ENCODE results near the gene VSTM2B. TPM values are rescaled to one million over a fixed set of nuclear protein-coding genes. Genes with fewer than 3 reads are reported as not detected.

Gene VSTM2B
- polyA plus RNA-seq, 1 of the 3 experiments (the other 2 are of a cell fraction) = not detected

DNA sequence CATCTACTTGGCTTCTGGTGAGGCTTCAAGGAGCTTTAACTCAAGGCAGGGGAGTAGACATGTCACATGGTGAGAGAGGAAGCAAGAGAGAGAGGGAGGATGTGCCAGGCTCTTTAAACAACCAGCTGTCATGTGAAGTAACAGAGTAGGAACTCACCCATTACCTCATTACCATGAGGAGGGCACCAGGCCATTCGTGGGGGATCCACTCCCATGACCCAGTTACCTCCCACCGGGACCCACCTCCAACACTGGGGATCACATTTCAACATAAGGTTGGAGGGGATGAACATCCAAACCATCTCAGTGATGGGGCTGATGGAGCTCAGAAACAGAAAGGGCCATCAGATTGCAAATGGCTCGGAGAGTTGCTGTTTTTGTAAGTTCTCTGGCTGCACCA is 12.9 kb downstream of the VSTM2B start:
- H3K27ac ChIP-seq (ENCODE audit: low read depth in 2 of 2, low read length in 1 of 2) = no peak overlapping the region
- H3K79me2 ChIP-seq (ENCODE audit: insufficient read depth) = no peaks in the 10 kb centered on the region
- no peak for DNase-seq
- H4K20me1 ChIP-seq (ENCODE audit: insufficient read depth) = no peaks in the 10 kb centered on the region
- H3K27me3 ChIP-seq (ENCODE audit: insufficient read depth) = peaks cover 5% of the 10 kb centered on the region; the same call in 1 of the 2 replicates
- no peaks in the 10 kb centered on the region for H3K9me2 ChIP-seq
- H3K9me3 ChIP-seq = no peaks in the 10 kb centered on the region
- no peak overlapping the region for H3K4me2 ChIP-seq
- TF ChIP-seq EP300 (IDR thresholded peaks at IDR 0.05; ENCODE audit: borderline replicate concordance in 1 of 2, low read depth in 1 of 2, low read length in 1 of 2) (no peak), FOXJ3 (CRISPR knock-in tag; IDR thresholded peaks at IDR 0.05) (no peak), RXRA (IDR thresholded peaks at IDR 0.05; ENCODE audit: borderline replicate concordance, low read depth) (no peak), RAD21 (IDR thresholded peaks at IDR 0.05; ENCODE audit: low read length) (no peak), GATA2 (CRISPR knock-in tag; IDR thresholded peaks at IDR 0.05) (no peak)
- TF ChIP-seq, protein P1, sequence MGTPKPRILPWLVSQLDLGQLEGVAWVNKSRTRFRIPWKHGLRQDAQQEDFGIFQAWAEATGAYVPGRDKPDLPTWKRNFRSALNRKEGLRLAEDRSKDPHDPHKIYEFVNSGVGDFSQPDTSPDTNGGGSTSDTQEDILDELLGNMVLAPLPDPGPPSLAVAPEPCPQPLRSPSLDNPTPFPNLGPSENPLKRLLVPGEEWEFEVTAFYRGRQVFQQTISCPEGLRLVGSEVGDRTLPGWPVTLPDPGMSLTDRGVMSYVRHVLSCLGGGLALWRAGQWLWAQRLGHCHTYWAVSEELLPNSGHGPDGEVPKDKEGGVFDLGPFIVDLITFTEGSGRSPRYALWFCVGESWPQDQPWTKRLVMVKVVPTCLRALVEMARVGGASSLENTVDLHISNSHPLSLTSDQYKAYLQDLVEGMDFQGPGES (IDR thresholded peaks at IDR 0.05; ENCODE audit: low read depth, low read length) = no peak
- TF ChIP-seq, protein P2, sequence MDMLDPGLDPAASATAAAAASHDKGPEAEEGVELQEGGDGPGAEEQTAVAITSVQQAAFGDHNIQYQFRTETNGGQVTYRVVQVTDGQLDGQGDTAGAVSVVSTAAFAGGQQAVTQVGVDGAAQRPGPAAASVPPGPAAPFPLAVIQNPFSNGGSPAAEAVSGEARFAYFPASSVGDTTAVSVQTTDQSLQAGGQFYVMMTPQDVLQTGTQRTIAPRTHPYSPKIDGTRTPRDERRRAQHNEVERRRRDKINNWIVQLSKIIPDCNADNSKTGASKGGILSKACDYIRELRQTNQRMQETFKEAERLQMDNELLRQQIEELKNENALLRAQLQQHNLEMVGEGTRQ (IDR thresholded peaks at IDR 0.05; ENCODE audit: borderline replicate concordance, low read depth, low read length) = no peak
- TF ChIP-seq, protein P3, sequence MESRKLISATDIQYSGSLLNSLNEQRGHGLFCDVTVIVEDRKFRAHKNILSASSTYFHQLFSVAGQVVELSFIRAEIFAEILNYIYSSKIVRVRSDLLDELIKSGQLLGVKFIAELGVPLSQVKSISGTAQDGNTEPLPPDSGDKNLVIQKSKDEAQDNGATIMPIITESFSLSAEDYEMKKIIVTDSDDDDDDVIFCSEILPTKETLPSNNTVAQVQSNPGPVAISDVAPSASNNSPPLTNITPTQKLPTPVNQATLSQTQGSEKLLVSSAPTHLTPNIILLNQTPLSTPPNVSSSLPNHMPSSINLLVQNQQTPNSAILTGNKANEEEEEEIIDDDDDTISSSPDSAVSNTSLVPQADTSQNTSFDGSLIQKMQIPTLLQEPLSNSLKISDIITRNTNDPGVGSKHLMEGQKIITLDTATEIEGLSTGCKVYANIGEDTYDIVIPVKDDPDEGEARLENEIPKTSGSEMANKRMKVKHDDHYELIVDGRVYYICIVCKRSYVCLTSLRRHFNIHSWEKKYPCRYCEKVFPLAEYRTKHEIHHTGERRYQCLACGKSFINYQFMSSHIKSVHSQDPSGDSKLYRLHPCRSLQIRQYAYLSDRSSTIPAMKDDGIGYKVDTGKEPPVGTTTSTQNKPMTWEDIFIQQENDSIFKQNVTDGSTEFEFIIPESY (IDR thresholded peaks at IDR 0.05; ENCODE audit: borderline replicate concordance, low read depth) = no peak
- H3K4me3 ChIP-seq (ENCODE audit: low read depth in 2 of 2, low read length in 1 of 2) = no peak overlapping the region
- no peaks in the 10 kb centered on the region for H3K4me1 ChIP-seq (ENCODE audit: control insufficient read depth in 1 of 2, insufficient read depth in 2 of 2, low read depth in 1 of 2, low read length in 1 of 2)
- no peaks in the 10 kb centered on the region for H3F3A ChIP-seq (replicated peaks; ENCODE audit: insufficient read depth)
- no peak overlapping the region for H2AFZ ChIP-seq (ENCODE audit: low read depth)
- WGBS (ENCODE audit: low lambda C conversion rate) = 0% methylated on average over 3 of the region's 3 CpGs
- ChIA-PET POLR2A (no interaction called here), CTCF (interaction anchor here (5.4 kb wide), 1 partner anchor 10 kb away, joined by 47 read pairs; no protein-coding TSS in a partner anchor)
- H3K36me3 ChIP-seq (replicated peaks in 1 of 2; ENCODE audit: control insufficient read depth in 1 of 2, insufficient read depth in 2 of 2, low read length in 1 of 2) = no peaks in the 10 kb centered on the region
- no peak overlapping the region for H3K9ac ChIP-seq

DNA sequence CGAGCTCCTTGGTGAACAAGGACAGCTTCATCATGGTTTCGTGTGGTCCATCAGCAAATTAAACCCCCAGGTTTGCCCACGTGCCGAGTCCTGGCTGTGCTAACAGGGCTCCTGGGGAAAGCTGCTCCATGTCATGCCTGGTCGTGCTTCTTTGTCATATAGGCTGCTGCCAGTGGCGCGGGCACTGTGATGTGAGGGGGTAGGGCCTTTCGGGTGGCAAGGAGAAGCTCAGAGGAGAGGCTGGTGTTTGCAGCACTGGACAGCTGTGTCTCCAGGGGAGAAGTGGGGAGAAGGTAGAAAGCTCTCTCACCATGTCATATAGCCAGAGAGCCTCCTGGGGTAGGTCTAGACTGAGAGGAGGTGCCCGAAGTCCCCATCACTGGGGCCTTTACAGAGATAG is 13.3 kb downstream of the VSTM2B start:
- DNase-seq = no peak
- H4K20me1 ChIP-seq (ENCODE audit: insufficient read depth) = no peaks in the 10 kb centered on the region
- H3K9ac ChIP-seq = no peak overlapping the region
- no peak overlapping the region for H2AFZ ChIP-seq (ENCODE audit: low read depth)
- H3F3A ChIP-seq (replicated peaks; ENCODE audit: insufficient read depth) = no peaks in the 10 kb centered on the region
- no peaks in the 10 kb centered on the region for H3K36me3 ChIP-seq (replicated peaks in 1 of 2; ENCODE audit: control insufficient read depth in 1 of 2, insufficient read depth in 2 of 2, low read length in 1 of 2)
- H3K27ac ChIP-seq (ENCODE audit: low read depth in 2 of 2, low read length in 1 of 2) = no peak overlapping the region
- POLR2A ChIA-PET = no interaction called here
- no peaks in the 10 kb centered on the region for H3K9me2 ChIP-seq
- WGBS (ENCODE audit: low lambda C conversion rate) = 11% methylated on average over 9 of the region's 9 CpGs
- H3K4me2 ChIP-seq = no peak overlapping the region
- no peaks in the 10 kb centered on the region for H3K9me3 ChIP-seq
- H3K79me2 ChIP-seq (ENCODE audit: insufficient read depth) = no peaks in the 10 kb centered on the region
- no peak overlapping the region for H3K4me3 ChIP-seq (ENCODE audit: low read depth in 2 of 2, low read length in 1 of 2)
- CTCF ChIA-PET = interaction anchor here (5.4 kb wide), 1 partner anchor 11 kb away, joined by 47 read pairs; no protein-coding TSS in a partner anchor
- H3K4me1 ChIP-seq (ENCODE audit: control insufficient read depth in 1 of 2, insufficient read depth in 2 of 2, low read depth in 1 of 2, low read length in 1 of 2) = no peaks in the 10 kb centered on the region
- H3K27me3 ChIP-seq (ENCODE audit: insufficient read depth) = peaks cover 5% of the 10 kb centered on the region; the same call in 1 of the 2 replicates
- TF ChIP-seq, protein P1 (IDR thresholded peaks at IDR 0.05; ENCODE audit: low read depth, low read length) = no peak
- TF ChIP-seq RAD21 (IDR thresholded peaks at IDR 0.05; ENCODE audit: low read length) = no peak
- no peak for TF ChIP-seq EZH2phosphoT487 (IDR thresholded peaks at IDR 0.05; ENCODE audit: borderline replicate concordance, low read depth)
- TF ChIP-seq, protein P4, sequence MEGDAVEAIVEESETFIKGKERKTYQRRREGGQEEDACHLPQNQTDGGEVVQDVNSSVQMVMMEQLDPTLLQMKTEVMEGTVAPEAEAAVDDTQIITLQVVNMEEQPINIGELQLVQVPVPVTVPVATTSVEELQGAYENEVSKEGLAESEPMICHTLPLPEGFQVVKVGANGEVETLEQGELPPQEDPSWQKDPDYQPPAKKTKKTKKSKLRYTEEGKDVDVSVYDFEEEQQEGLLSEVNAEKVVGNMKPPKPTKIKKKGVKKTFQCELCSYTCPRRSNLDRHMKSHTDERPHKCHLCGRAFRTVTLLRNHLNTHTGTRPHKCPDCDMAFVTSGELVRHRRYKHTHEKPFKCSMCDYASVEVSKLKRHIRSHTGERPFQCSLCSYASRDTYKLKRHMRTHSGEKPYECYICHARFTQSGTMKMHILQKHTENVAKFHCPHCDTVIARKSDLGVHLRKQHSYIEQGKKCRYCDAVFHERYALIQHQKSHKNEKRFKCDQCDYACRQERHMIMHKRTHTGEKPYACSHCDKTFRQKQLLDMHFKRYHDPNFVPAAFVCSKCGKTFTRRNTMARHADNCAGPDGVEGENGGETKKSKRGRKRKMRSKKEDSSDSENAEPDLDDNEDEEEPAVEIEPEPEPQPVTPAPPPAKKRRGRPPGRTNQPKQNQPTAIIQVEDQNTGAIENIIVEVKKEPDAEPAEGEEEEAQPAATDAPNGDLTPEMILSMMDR (IDR thresholded peaks at IDR 0.05) = no peak
- TF ChIP-seq RFX5 (IDR thresholded peaks at IDR 0.05; ENCODE audit: low read length) = no peak
- TF ChIP-seq FOXJ3 (CRISPR knock-in tag; IDR thresholded peaks at IDR 0.05) = no peak
- TF ChIP-seq FOSL2 (IDR thresholded peaks at IDR 0.05; ENCODE audit: borderline replicate concordance, low read depth) = no peak
- TF ChIP-seq, protein P5, sequence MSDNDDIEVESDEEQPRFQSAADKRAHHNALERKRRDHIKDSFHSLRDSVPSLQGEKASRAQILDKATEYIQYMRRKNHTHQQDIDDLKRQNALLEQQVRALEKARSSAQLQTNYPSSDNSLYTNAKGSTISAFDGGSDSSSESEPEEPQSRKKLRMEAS (IDR thresholded peaks at IDR 0.05; ENCODE audit: low read depth) = no peak
- TF ChIP-seq, protein P6, sequence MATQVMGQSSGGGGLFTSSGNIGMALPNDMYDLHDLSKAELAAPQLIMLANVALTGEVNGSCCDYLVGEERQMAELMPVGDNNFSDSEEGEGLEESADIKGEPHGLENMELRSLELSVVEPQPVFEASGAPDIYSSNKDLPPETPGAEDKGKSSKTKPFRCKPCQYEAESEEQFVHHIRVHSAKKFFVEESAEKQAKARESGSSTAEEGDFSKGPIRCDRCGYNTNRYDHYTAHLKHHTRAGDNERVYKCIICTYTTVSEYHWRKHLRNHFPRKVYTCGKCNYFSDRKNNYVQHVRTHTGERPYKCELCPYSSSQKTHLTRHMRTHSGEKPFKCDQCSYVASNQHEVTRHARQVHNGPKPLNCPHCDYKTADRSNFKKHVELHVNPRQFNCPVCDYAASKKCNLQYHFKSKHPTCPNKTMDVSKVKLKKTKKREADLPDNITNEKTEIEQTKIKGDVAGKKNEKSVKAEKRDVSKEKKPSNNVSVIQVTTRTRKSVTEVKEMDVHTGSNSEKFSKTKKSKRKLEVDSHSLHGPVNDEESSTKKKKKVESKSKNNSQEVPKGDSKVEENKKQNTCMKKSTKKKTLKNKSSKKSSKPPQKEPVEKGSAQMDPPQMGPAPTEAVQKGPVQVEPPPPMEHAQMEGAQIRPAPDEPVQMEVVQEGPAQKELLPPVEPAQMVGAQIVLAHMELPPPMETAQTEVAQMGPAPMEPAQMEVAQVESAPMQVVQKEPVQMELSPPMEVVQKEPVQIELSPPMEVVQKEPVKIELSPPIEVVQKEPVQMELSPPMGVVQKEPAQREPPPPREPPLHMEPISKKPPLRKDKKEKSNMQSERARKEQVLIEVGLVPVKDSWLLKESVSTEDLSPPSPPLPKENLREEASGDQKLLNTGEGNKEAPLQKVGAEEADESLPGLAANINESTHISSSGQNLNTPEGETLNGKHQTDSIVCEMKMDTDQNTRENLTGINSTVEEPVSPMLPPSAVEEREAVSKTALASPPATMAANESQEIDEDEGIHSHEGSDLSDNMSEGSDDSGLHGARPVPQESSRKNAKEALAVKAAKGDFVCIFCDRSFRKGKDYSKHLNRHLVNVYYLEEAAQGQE (IDR thresholded peaks at IDR 0.05; ENCODE audit: low read depth, low read length) = no peak
- TF ChIP-seq RXRA (IDR thresholded peaks at IDR 0.05; ENCODE audit: borderline replicate concordance, low read depth) = no peak
